HepG2 (cell line): ENCODE data around the gene FNIP2. TPM values are rescaled to one million over a fixed set of nuclear protein-coding genes. Genes with fewer than 3 reads are reported as not detected.
A peak's percentile ranks its signal among the peaks of the same experiment; 100 is the strongest.

Experiments used
- ARID3A ChIP-seq: IDR thresholded peaks from 2 replicates; pipeline ENCODE4 v1.6.1; 2012; ENCODE audit warnings: low read depth, low read length, improper control_type of control experiment
- FOXJ3 ChIP-seq: sonication (generic); formaldehyde crosslinking; IDR thresholded peaks from 2 replicates; pipeline ENCODE4 v1.4.0; 2020; ENCODE audit warnings: missing genetic modification reagents, mild to moderate bottlenecking, borderline replicate concordance
- GATAD2A ChIP-seq: IDR thresholded peaks from 2 replicates; pipeline ENCODE4 v1.6.1; 2016
- JUNB ChIP-seq: sonication (generic); formaldehyde crosslinking; IDR thresholded peaks from 2 replicates; pipeline ENCODE4 v1.8.0; 2022; ENCODE audit warnings: missing genetic modification reagents, mild to moderate bottlenecking, borderline replicate concordance
- KAT8 ChIP-seq: IDR thresholded peaks from 2 replicates; pipeline ENCODE4 v1.6.1; 2016; ENCODE audit warnings: missing genetic modification reagents, missing compliant biosample characterization
- KLF16 ChIP-seq, 2 experiments: sonication (generic) in 1 of 2; formaldehyde crosslinking in 1 of 2; IDR thresholded peaks; 2 replicates each; pipeline versions ENCODE4 v1.6.1 to v1.8.0; 2016 to 2023; ENCODE audit warnings: missing genetic modification reagents in 2 of 2, missing compliant biosample characterization in 1 of 2
- NR2F1 ChIP-seq, 2 experiments: fragments of 450-650 bp in 1 of 2; formaldehyde crosslinking in 1 of 2; IDR thresholded peaks; 2 replicates each; pipeline versions ENCODE4 v1.5.0 to v1.6.1; 2016 to 2020; ENCODE audit warnings: mild to moderate bottlenecking in 1 of 2, missing compliant biosample characterization in 1 of 2, missing genetic modification reagents in 1 of 2, moderate library complexity in 1 of 2
- SOX5 ChIP-seq: IDR thresholded peaks from 2 replicates; pipeline ENCODE4 v1.6.1; 2016; ENCODE audit warnings: borderline replicate concordance
- SUZ12 ChIP-seq: fragments of 150-350 bp; IDR thresholded peaks from 2 replicates; pipeline ENCODE4 v1.6.1; 2014; ENCODE audit warnings: low read depth, low read length
- TFE3 ChIP-seq: IDR thresholded peaks from 2 replicates; pipeline ENCODE4 v1.6.1; 2016
- ZBTB40 ChIP-seq, 2 experiments: fragments of 450-650 bp in 1 of 2; sonication (generic) in 1 of 2; formaldehyde crosslinking in 1 of 2; IDR thresholded peaks; 2 replicates each; pipeline versions ENCODE4 v1.6.1 to v1.8.0; 2016 to 2022; ENCODE audit warnings: antibody characterized with exemption in 1 of 2, mild to moderate bottlenecking in 1 of 2, missing genetic modification reagents in 1 of 2
- ZFX ChIP-seq: sonication (generic); formaldehyde crosslinking; IDR thresholded peaks from 2 replicates; pipeline ENCODE4 v1.4.0; 2020; ENCODE audit warnings: mild to moderate bottlenecking, low read depth, missing genetic modification reagents, moderate library complexity
- ZNF503 ChIP-seq: sonication (generic); formaldehyde crosslinking; IDR thresholded peaks from 2 replicates; pipeline ENCODE4 v1.4.0; 2020; ENCODE audit warnings: missing genetic modification reagents
- ZNF564 ChIP-seq: sonication (generic); formaldehyde crosslinking; IDR thresholded peaks from 2 replicates; pipeline ENCODE4 v1.8.1; 2023; ENCODE audit warnings: mild to moderate bottlenecking, missing genetic modification reagents
- polyA plus RNA-seq, 8 experiments: library from polyadenylated mRNA; depleted of rRNA in 3 of 8; stranded (reverse) in 7 of 8; unstranded in 1 of 8; fragments of >200 nt; fragmentation: Illumina TruSeq in 4 of 8; extraction: Trizol in 4 of 8; gene quantifications; 2 replicates each; pipeline versions ENCODE4 v1.2.1 to v1.2.3, GENCODE V29; 2011 to 2016; ENCODE audit warnings: low read depth in 4 of 8, missing spikeins in 1 of 8, mixed read lengths in 1 of 8; ENCODE audit not compliant: insufficient read depth in 1 of 8
- total RNA-seq, 5 experiments: library from RNA; depleted of rRNA; stranded (reverse); fragments of >200 nt; fragmentation: Illumina TruSeq; extraction: Trizol; gene quantifications; 2 replicates each; pipeline ENCODE4 v1.2.3, GENCODE V29; 2016; ENCODE audit warnings: low read depth in 1 of 5

The FNIP2 gene
- total and polyA plus RNA-seq, 2 of the 13 experiments (the other 11 are each of a cell fraction or from before 2014, with no cell fraction given) = 15.5 to 21.0 TPM

GRCh38 chr4:158819942-158820786 lies 51.3 kb downstream of the FNIP2 start (continued):
- TF ChIP-seq ZNF503 (no peak; the same call in 1 of the 2 replicates), ZFX (no peak), SOX5 (CRISPR knock-in tag) (peak; percentile 91), JUNB (CRISPR knock-in tag) (no peak), SUZ12 (no peak), TFE3 (CRISPR knock-in tag) (peak; percentile 98), KAT8 (CRISPR knock-in tag) (0 out of 2 replicates have a peak, but pooled peaks have one; percentile 22), ARID3A (no peak), GATAD2A (CRISPR knock-in tag) (peak; percentile 88), ZBTB40 (IDR thresholded peaks at IDR 0.05) (no peak), ZBTB40 (CRISPR knock-in tag; IDR thresholded peaks at IDR 0.05) (no peak), FOXJ3 (CRISPR knock-in tag) (peak; percentile 23; the same call in 1 of the 2 replicates), NR2F1 (CRISPR knock-in tag; IDR thresholded peaks at IDR 0.05) (no peak), ZNF564 (no peak), KLF16 (CRISPR knock-in tag; IDR thresholded peaks at IDR 0.05) (peak in 1 of 2 experiments; percentile 17; a peak in 1 of 4 replicates)
